Aorta (tissue), 5 donors: Measurements from ENCODE around the gene CFAP20DC. TPM values are rescaled to one million over a fixed set of nuclear protein-coding genes. Genes with fewer than 3 reads are reported as not detected.
A peak's percentile ranks its signal among the peaks of the same experiment; 100 is the strongest.
"Not testable (repeated sequence)": the region's sequence is repeated elsewhere in the genome, so short reads cannot be mapped to it uniquely, and the experiment has no call there.

Experiments used
- ATAC-seq: fragments of 200-7000 bp; cut with Tn5 transposase; one replicate; pipeline ENCODE4 v1.9.1; 2022; ENCODE audit warnings: moderate library complexity; ENCODE audit not compliant: low FRiP score
- DNase-seq, 2 donors: peaks; one replicate each; pipeline ENCODE4 v3.0.0-alpha.2; 2020
- H3K27ac ChIP-seq, 2 donors: one replicate each; pipeline ENCODE4 v1.5.1; 2013; ENCODE audit warnings: low read length in 2 of 2, mild to moderate bottlenecking in 2 of 2, moderate library complexity in 2 of 2, control low read depth in 1 of 2, inconsistent platforms in 1 of 2, low read depth in 1 of 2
- H3K27me3 ChIP-seq, 2 donors: one replicate each; pipeline ENCODE4 v1.6.1; 2013; ENCODE audit warnings: control low read depth in 1 of 2, low read length in 1 of 2, mild to moderate bottlenecking in 1 of 2, moderate library complexity in 1 of 2; ENCODE audit not compliant: insufficient read depth in 2 of 2, control insufficient read depth in 1 of 2
- H3K36me3 ChIP-seq, 2 donors: one replicate each; pipeline ENCODE4 v1.6.1; 2013; ENCODE audit warnings: control low read depth in 1 of 2, low read length in 1 of 2, mild to moderate bottlenecking in 1 of 2; ENCODE audit not compliant: insufficient read depth in 2 of 2, control insufficient read depth in 1 of 2
- H3K4me1 ChIP-seq, 2 donors: one replicate each; pipeline ENCODE4 v1.6.1; 2013; ENCODE audit warnings: low read length in 2 of 2, control low read depth in 1 of 2, mild to moderate bottlenecking in 1 of 2, moderate library complexity in 1 of 2; ENCODE audit not compliant: insufficient read depth in 2 of 2, control insufficient read depth in 1 of 2
- H3K4me3 ChIP-seq, 2 donors: one replicate each; pipeline ENCODE4 v1.5.1; 2013; ENCODE audit warnings: low read length in 2 of 2, control low read depth in 1 of 2, mild to moderate bottlenecking in 1 of 2
- H3K9me3 ChIP-seq: one replicate; pipeline ENCODE4 v1.6.1; 2013; ENCODE audit warnings: mild to moderate bottlenecking, low read length; ENCODE audit not compliant: control insufficient read depth
- WGBS, 2 donors: extraction: QIAGEN DNeasy Blood & Tissue Kit; methylation state at CpG; one replicate each; pipeline ENCODE4 v1.1.7; 2013; 5-methylcytosine and 5-hydroxymethylcytosine counted together
- intact Hi-C, 2 donors: fragments of 100-400 bp; cut with DNase I; formaldehyde crosslinking; loops; one replicate each; pipeline versions ENCODE4 v1.14.2 to v1.15.0; 2022
- polyA plus RNA-seq, 2 donors: library from polyadenylated mRNA; stranded (reverse); fragments of 200-250 nt; gene quantifications; one replicate each; pipeline ENCODE4 v1.2.3, GENCODE V29; 2013
- total RNA-seq, 2 donors: library from RNA; stranded (reverse); fragmentation: NEBNext Ultra II Directional; extraction: Animal tissue kit (Norgen Biotek cat#: 25700); gene quantifications; one replicate each; pipeline ENCODE4 v1.2.1, GENCODE V29; 2021
- donor health status: healthy with polysubstance abuse.
- donor health status: Bipolar disorder and iron deficiency.
- donor health status: DM: no; HTN: no; CAD: no.
- donor health status: DM: no; HTN: no; CAD: no.
- donor health status: DM: yes; HTN: yes; CAD: no.

The CFAP20DC gene
- total and polyA plus RNA-seq, 4 donors = 0.39 to 0.90 TPM; not detected in 2

DNA sequence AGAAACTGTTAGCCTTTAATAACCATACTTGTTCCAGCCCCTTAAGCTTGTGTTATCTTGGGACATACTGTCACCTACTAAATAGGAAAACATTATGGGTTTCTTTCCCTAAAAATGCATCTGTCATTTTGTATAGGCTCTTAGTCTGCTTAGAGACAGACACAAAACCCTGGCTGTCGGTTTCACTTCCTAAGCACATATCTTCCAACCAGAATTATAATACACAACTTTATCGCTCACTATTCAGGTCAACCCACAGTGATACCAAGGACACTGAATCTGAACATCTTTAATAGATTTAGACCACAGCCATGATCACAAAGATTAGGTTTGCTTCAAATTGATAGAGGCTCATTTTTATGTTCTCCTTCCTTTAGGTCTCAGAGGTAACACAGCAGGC lies 111.8 kb downstream of the CFAP20DC start:
- DNase-seq (no peak), ATAC-seq (no peak)
- 80 to 83% methylated on average over 2 of the region's 2 CpGs for WGBS, 2 donors
- no peak overlapping the region for H3K27ac ChIP-seq
- no peak overlapping the region for H3K4me3 ChIP-seq
- intact Hi-C loops = no loop called here
- H3K4me1 ChIP-seq = no peaks in the 10 kb centered on the region
- H3K9me3 ChIP-seq = no peaks in the 10 kb centered on the region
- no peaks in the 10 kb centered on the region for H3K36me3 ChIP-seq
- no peaks in the 10 kb centered on the region for H3K27me3 ChIP-seq

DNA sequence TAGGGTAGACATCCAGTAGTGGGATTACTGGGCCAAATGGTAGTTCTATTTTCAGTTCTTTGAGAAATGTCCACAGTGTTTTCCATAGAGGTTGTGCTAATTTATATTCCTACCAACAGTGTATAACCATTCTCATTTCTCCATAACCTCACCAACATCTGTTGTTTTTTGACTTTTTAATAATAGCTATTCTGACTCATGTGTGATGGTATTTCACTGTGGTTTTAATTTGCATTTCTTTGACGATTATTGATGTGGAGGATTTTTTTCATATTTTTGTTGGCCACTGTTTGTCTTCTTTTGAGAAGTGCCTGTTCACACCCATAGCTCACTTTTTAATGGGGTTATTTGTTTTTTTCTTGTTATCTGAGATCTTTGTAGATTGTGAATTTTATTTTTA lies 125.2 kb downstream of the CFAP20DC start:
- Histone ChIP-seq H3K36me3 (no peaks in the 10 kb centered on the region), H3K27me3 (no peaks in the 10 kb centered on the region), H3K4me1 (no peaks in the 10 kb centered on the region), H3K9me3 (no peaks in the 10 kb centered on the region), H3K27ac (no peak overlapping the region), H3K4me3 (no peak overlapping the region)
- WGBS, 2 donors = 54 to 60% methylated on average over 1 of the region's 1 CpG
- ATAC-seq = no peak
- intact Hi-C loops = no loop called here
- no peak for DNase-seq

DNA sequence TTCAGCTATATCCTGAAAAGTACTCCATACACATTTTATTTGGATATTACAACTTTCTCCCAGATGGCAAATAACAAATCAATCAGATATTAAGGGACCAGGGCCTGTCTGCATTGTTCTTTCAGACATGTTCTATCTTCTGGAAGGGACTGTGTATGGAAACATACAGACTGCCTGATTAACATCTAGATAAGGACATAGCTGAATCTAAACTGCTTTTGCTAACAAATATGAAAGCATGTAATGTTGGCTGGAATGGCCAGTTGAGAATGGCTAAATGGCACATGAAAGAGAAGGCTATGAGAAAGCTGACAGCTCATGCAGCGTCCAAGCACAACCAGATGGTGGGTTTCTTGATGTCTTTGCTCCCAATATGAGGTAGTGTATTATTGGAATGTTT lies 149.4 kb downstream of the CFAP20DC start:
- DNase-seq (no peak), ATAC-seq (no peak)
- no peaks in the 10 kb centered on the region for H3K27me3 ChIP-seq
- intact Hi-C loops = no loop called here
- H3K4me1 ChIP-seq = no peaks in the 10 kb centered on the region
- no peak overlapping the region for H3K27ac ChIP-seq
- H3K36me3 ChIP-seq = no peaks in the 10 kb centered on the region
- H3K4me3 ChIP-seq = no peak overlapping the region
- 67 to 76% methylated on average over 1 of the region's 1 CpG for WGBS, 2 donors
- no peaks in the 10 kb centered on the region for H3K9me3 ChIP-seq

DNA sequence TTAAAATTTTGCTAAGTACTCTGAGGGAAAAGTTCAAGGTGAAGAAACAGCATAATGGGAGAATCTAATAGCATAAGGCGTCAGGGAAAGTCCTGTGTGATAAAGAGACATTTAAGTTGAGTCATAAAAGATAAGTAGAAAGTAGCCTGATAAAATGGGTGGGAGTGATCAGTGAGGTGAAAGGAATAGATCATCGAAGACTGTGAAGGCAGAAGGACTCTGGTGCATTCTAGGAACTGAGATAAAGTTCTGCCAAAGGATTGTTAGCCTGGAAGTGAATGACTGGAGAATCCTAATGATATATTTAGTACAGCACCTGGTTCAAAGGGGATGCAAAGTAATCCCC lies 149.9 kb downstream of the CFAP20DC start:
- Histone ChIP-seq H3K4me1 (no peaks in the 10 kb centered on the region), H3K9me3 (no peaks in the 10 kb centered on the region), H3K4me3 (no peak overlapping the region), H3K36me3 (no peaks in the 10 kb centered on the region), H3K27ac (no peak overlapping the region), H3K27me3 (no peaks in the 10 kb centered on the region)
- no peak for ATAC-seq
- no peak for DNase-seq
- intact Hi-C loops = no loop called here
- 69 to 70% methylated on average over 2 of the region's 2 CpGs for WGBS, 2 donors

DNA sequence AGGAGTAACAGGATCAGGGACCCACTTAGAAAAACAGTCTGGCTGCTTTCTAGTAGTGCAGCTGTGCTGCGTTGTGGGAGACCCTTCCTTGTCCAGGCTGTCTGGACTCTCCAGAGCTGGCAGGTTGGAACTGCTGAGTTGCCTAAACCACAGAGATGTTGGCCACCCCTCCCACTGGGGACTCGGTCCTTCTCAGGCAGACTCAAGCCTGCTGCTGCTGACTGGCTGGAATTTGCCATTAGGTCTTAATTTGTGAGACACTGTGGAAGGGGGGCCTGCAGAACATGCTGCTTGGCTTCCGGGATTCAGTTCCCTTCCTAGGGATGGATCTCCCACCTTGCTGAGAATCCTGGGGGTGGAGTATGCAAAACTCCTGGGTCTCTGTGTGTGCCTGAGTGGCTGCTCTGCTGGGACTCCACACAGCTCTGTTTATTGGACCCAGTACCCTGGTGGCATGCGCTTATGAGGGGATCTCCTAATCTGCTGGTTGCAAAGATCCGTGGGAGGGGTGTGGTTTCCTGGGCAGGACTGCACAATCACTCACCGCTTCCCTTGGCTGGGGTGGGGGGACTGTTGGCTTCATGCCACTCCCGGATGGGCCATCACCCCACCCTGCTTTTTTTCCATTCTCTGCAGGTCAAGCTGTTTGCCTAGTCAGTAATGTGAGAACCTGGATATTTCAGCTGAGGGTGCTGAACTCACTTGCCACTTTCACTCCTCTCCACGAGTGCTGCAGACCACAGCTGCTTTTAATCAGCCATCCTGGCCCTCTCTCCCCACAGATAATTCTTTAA lies 150.5 kb downstream of the CFAP20DC start:
- Histone ChIP-seq H3K4me1 (no peaks in the 10 kb centered on the region), H3K36me3 (no peaks in the 10 kb centered on the region), H3K4me3 (no peak overlapping the region), H3K27ac (no peak overlapping the region), H3K27me3 (no peaks in the 10 kb centered on the region), H3K9me3 (peaks cover 4% of the 10 kb centered on the region)
- WGBS, 2 donors = 32 to 41% methylated on average over 8 of the region's 8 CpGs
- intact Hi-C loops = no loop called here
- no peak for DNase-seq
- peak; percentile 76 for ATAC-seq

DNA sequence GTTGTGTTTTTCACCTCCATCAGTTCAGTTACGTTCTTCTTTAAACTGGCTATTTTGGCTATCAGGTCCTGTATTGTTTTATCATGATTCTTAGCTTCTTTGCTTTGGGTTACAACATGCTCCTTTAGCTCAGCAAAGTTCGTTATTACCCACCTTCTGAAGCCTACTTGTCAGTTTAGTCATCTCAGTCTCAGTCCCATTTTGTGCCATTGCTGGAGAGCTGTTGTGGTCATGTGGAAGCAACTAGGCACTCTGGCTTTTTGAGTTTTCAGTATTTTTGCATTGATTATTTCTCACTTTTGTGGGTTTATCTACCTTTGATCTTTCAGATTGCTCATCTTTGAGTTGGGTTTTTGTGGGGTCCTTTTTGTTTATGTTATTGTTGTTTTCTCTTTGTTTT lies 151.3 kb downstream of the CFAP20DC start:
- H3K4me3 ChIP-seq = no peak overlapping the region
- WGBS, 2 donors = 84 to 89% methylated on average over 2 of the region's 2 CpGs
- H3K27me3 ChIP-seq = no peaks in the 10 kb centered on the region
- ATAC-seq (no peak), DNase-seq (no peak)
- H3K9me3 ChIP-seq = peaks cover 4% of the 10 kb centered on the region
- intact Hi-C loops = no loop called here
- H3K36me3 ChIP-seq = no peaks in the 10 kb centered on the region
- H3K27ac ChIP-seq = no peak overlapping the region
- H3K4me1 ChIP-seq = no peaks in the 10 kb centered on the region

DNA sequence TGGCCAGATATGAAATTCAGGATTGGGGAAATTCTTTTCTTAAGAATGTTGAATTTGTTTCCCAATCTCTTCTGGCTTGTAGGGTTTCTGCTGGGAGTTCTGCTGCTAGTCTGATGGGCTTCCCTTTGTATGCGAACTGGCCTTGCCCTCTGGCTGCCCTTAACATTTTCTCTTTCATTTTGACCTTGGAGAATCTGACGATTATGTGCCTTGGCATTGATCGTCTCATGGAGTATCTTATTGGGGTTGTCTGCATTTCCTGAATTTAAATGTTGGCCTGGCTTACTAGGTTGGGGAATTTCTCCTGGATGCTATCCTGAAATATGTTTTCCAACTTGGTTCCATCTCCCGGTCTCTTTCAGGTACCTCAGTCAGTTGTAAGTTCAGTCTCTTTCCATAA lies 152.2 kb downstream of the CFAP20DC start:
- Histone ChIP-seq H3K27me3 (no peaks in the 10 kb centered on the region), H3K36me3 (no peaks in the 10 kb centered on the region), H3K9me3 (peaks cover 4% of the 10 kb centered on the region), H3K4me1 (no peaks in the 10 kb centered on the region), H3K4me3 (no peak overlapping the region), H3K27ac (no peak overlapping the region)
- WGBS, 2 donors = 84 to 85% methylated on average over 4 of the region's 4 CpGs
- ATAC-seq (no peak), DNase-seq (no peak)
- intact Hi-C loops = no loop called here

DNA sequence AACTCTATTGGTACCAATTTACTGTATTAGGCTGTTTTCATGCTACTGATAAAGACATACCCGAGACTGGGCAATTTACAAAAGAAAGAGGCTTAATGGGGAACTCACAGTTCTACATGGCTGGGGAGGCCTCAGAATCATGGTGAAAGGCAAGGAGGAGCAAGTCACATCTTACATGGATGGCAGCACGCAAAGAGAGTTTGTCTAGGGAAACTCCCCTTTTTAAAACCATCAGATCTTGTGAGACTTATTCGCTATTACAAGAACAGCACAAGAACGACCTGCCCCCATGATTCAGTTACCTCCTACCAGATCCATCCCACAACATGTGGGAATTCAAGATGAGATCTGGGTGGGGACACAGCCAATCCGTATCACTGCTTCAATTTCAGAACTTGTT lies 154.1 kb downstream of the CFAP20DC start:
- H3K9me3 ChIP-seq, H3K36me3 ChIP-seq, H3K4me1 ChIP-seq, H3K4me3 ChIP-seq, H3K27ac ChIP-seq, H3K27me3 ChIP-seq, intact Hi-C loops, ATAC-seq, DNase-seq: not testable (repeated sequence)
- WGBS, 2 donors = 91% methylated on average over 5 of the region's 5 CpGs

DNA sequence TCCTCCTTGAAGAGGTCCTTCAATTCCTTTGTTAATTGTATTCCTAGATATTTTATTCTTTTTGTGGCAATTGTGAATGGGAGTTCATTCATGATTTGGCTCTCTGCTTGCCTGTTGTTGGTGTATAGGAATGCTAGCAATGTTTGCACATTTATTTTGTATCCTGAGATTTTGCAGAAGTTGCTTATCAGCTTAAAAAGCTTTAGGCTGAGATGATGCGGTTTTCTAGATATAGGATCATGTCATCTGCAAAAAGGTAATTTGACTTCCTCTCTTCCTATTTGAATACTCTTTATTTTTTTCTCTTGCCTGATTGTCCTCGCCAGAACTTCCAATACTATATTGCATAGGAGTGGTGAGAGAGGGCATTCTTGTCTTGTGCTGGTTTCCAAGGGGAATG lies 157.3 kb downstream of the CFAP20DC start:
- H3K36me3 ChIP-seq, intact Hi-C loops: not testable (repeated sequence)

More for the DNA sequence above, 157.3 kb downstream of the CFAP20DC start:
- H3K27ac ChIP-seq, H3K9me3 ChIP-seq, ATAC-seq, DNase-seq, H3K4me3 ChIP-seq, H3K4me1 ChIP-seq, H3K27me3 ChIP-seq: not testable (repeated sequence)
- 75% methylated on average over 2 of the region's 2 CpGs for WGBS, 2 donors
